ENCODE measurements around the gene LEAP2.
A peak's percentile ranks its signal among the peaks of the same experiment; 100 is the strongest.
"Not testable (repeated sequence)": the region's sequence is repeated elsewhere in the genome, so short reads cannot be mapped to it uniquely, and the experiment has no call there.

LEAP2 gene

DNA sequence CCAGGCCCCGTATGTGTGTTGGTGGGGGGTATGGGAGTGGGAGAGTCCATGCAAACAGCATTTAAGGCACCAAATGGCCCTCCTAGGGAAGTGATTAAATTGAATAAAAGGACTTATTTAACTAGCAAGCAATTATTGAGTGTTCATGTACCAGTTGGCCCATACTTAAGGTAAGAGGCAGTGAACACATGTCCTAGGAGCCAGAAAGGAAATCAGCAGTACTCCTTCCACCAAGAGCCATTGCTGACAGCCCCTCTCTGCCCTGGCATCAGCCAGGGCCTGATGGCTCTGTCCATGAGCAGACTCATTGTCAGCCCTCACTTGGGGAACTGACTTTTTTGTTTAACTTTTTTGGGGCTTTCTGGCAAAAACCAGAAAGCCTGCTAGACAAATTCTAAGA, 32.6 kb upstream of the LEAP2 start:
- no peak for DNase-seq (ENCODE audit: low read depth)

- no peak for DNase-seq (ENCODE audit: low read depth)
Measured at GRCh38 chr5:132841305-132841704, 32.2 kb upstream of the LEAP2 start.

- no peak for DNase-seq (ENCODE audit: low read depth)
Measured at GRCh38 chr5:132848270-132848669, 25.2 kb upstream of the LEAP2 start.

DNA sequence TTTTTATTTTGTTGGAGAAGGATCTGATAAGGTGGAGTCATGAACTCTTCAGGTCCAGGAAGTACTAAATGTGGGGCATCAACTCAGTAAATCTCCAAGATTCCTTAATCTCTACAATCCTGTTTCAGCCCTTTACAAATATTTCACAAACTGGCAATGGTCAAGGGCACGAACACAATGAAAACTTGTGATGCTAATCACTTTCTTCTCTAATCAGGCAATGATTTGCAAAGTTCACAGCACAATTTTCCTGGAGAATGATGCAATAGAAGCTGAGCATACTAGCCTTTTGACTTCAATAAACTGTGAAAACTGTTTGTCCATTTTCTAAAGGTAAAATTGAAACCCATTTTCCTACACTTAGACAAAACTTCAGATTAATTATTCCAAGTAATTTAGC, 24.1 kb upstream of the LEAP2 start:
- no peak for DNase-seq (ENCODE audit: low read depth)

GRCh38 chr5:132850066-132850465, 23.4 kb upstream of the LEAP2 start:
- no peak for DNase-seq (ENCODE audit: low read depth)

GRCh38 chr5:132853323-132853722, 20.1 kb upstream of the LEAP2 start:
- no peak for DNase-seq (ENCODE audit: low read depth)

GRCh38 chr5:132853790-132854189, 19.7 kb upstream of the LEAP2 start:
- no peak for DNase-seq (ENCODE audit: low read depth)

GRCh38 chr5:132854301-132854700, 19.2 kb upstream of the LEAP2 start:
- DNase-seq (ENCODE audit: low read depth), result no peak

DNA sequence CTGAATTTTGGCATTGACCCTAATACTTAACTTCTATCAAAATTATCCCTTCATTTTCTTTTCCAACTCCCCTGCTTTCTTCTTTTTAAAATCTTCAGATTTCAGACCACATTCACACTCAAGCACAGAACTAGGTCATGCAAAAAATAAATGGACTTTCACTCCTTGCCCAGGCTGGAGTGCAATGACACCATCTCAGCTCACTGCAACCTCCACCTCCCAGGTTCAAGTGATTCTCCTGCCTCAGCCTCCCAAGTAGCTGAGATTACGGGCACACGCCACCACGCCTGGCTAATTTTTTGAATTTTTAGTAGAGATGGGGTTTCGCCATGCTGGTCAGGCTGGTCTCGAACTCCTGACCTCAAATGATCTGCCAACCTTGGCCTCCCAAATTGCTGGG, 18.5 kb upstream of the LEAP2 start:
- DNase-seq (ENCODE audit: low read depth), result not testable (repeated sequence)

DNA sequence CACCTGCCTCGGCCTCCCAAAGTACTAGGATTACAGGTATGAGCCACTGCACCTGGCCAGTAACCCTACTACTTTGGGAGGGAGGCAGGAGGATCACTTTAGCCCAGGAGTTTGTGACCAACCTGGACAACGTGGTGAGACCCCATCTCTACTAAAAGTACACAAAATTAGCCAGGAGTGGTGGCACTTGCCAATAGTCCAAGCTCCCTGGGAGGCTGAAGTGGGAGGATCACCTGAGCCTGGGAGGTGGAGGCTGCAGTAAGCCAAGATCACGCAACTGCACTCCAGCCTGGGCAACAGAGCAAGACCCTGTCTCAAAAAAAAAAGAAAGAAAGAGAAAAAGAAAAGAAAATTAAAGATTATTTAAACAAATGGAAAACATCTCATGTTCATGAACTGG, 17.5 kb upstream of the LEAP2 start:
- no peak for DNase-seq (ENCODE audit: low read depth)

- DNase-seq (ENCODE audit: low read depth), result no peak
Measured at GRCh38 chr5:132859889-132860437, 13.5 kb upstream of the LEAP2 start.

DNA sequence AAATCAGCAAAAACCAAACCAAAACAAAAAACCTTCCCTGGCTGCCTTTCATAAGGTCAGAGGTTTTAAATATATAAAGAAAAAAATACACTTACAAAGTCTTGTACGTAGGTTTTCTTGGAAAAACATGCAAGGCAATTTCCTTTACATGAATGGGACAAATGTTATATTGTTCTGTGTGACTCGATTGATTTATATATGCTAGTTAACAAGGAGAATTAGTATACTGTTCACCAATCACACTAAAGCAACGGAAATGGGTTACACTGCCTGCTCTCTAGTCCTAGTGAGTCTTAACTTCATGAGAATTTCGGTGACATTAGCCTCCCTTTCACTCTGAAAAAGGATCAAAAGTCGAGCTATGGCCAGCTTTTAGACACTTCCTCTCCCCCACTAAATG, 12.7 kb upstream of the LEAP2 start:
- DNase-seq (ENCODE audit: low read depth), result no peak

- DNase-seq (ENCODE audit: low read depth), result no peak
Measured at GRCh38 chr5:132865668-132866341, 7.7 kb upstream of the LEAP2 start.

DNA sequence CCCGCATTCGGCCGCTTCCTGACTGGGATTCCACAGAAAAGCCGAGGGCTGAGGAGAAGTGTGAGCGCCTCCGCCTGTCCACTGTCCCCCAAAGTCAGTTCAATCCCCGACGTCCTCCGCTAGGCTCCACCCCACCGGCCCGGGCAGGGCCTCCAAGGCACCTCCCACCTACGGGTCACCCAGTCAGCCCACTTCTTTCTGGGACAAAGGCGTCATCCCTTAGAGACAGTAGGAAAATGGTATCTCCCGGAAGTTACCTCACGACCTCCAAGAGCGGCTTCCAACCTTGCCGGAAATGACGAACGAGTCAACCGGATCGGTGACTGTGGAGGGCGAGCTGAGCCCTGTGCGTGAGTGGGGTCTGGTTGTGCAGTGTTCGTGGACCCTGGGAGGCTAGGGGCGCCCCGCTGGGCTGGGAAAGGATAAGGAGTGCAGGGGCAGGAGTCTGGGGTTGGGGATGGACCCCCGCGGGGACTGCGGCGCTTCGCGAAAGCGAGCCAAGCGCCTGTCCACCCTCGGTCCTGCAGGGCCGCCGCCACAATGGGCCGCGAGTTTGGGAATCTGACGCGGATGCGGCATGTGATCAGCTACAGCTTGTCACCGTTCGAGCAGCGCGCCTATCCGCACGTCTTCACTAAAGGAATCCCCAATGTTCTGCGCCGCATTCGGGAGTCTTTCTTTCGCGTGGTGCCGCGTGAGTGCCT, 7.0 kb upstream of the LEAP2 start, which contains the start of the genes GDF9 and UQCRQ:
Gene GDF9 (minus strand): TSS at position 128 of the 704 bp plus-strand sequence. CDS start 1,936 bp downstream, outside the sequence.
Gene UQCRQ (plus strand): TSS at position 301 of the 704 bp plus-strand sequence. CDS start 240 bp downstream, at position 541.
- DNase-seq (ENCODE audit: low read depth), result peak; percentile 93

DNA sequence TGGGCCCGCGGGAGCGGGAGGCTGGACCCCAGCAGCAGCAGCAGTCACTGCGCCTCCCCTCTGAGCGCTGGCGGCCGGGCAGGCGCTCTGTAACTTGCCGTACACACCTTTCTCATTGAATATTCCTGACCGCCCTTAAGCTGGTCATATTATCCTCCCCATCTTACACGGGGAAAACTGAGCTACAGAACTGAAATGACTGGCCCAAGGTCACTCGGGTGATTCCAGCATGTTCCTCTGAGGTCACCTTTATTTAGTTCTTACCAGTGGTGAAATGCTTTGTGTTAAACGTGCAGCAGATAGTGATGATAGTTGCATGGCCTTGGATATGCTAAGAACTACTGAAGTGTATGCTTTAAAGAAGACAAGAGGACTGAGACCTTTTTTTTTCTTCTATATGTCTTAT, 6.4 kb upstream of the LEAP2 start:
- no peak for DNase-seq (ENCODE audit: low read depth)

GRCh38 chr5:132868754-132869153, 4.7 kb upstream of the LEAP2 start:
- no peak for DNase-seq (ENCODE audit: low read depth)

DNA sequence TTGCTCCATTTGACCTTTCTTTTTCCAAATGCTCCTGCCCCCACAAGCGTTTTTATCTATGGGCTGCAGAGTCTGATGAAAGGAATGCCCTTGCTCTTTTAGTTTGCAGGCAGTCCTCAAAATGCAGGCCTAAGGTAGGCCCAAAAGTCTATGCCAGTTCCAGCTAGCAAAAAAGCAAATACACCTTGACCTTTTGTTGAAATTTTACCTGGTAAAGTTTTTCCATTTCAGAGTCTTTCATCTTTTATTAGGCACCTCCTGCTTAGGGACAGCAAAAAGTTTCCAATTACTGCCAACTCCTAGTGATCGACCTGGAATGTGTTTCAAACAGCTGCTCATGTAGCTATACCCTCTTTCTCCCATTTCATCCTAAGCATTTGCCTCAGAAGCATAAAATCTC, 2.7 kb upstream of the LEAP2 start:
- no peak for DNase-seq (ENCODE audit: low read depth)

- no peak for DNase-seq (ENCODE audit: low read depth)
Measured at GRCh38 chr5:132871459-132872284, 1.8 kb upstream of the LEAP2 start.

DNA sequence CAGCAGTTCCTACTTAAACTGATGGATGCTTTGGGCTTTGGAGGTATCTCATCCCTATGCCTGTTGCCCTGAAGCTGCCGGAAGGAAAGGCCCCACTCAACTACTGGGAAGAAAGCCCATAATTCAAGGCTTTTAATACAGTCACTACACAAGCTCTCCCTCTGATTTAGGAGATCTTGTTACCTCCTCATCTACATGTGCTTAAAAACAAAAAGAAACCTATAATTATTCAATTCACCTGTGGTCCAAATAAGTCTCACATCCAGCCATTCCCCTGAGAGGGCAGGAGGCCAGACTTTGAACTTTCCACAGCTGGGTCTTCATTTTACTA, 715 bp upstream of the LEAP2 start:
- DNase-seq (ENCODE audit: low read depth), result no peak

GRCh38 chr5:132873930-132874271, 433 bp downstream of the LEAP2 start:
- no peak for DNase-seq (ENCODE audit: low read depth)

DNA sequence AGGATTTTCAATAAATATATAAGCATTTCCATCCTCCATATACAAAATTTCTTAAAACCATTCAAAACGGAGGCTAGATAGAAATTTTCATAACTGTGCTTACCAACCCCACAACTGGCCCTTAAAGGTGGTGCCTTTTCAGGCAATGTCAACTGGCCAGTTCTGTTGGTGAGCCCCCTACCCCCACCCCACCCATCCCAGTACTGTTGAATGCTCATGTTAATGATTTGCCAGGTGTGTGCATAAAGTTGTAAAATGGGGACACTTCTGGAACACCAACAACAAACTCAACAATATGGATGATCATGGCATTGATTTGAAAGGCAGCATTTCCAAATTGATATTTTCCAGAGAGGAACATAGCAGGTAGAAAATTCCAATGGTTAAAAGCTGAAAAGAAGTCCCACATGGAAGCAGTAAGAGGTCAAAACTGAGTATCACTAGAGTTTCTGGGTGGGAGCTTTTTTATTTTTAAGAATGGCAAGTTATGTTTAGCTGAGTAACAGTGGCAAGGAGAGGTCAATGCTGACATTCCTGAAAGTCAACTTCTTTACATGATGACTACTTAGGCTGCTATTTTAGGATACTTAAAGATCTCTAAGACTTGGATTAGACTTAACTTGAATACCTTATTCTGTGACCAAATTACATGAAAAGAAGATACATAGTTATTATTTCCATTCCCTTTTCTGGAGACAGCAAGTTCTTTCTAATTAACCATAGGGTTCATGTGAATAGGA, 2.7 kb downstream of the LEAP2 start:
- no peak for DNase-seq (ENCODE audit: low read depth)

DNA sequence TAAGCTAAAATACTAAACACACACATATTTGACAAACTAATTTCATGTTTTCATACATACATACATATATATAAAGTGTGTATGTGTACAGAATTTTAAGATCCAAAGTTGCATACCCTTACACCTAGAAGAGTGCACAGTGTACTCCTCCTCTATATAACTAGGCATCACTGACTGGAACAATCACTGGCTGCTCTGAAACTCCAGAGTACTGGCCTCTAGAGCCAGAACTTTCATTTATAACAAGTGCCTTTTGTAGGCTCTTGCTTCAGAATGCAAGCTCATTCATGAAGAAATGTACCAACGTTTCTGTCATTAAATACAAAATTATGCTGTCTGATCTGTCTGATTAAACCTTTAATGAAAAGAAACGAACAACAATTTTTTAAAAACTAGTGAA, 4.0 kb downstream of the LEAP2 start:
- no peak for DNase-seq (ENCODE audit: low read depth)

Data from CMK (cell line).